Duodenal mucosa (tissue), 2 donors: ENCODE results near the gene NTRK2.

ENCODE experiments used
- H3K27ac ChIP-seq: one replicate; pipeline ENCODE4 v1.7.0; 2013; ENCODE audit warnings: low read depth, low read length
- H3K27me3 ChIP-seq, 2 donors: one replicate each; pipeline ENCODE4 v1.7.0; 2013; ENCODE audit warnings: low read length in 2 of 2, control low read depth in 1 of 2; ENCODE audit not compliant: insufficient read depth in 2 of 2, control insufficient read depth in 1 of 2
- H3K36me3 ChIP-seq, 2 donors: one replicate each; pipeline ENCODE4 v1.7.0; 2013; ENCODE audit warnings: low read length in 2 of 2, control low read depth in 1 of 2; ENCODE audit not compliant: insufficient read depth in 2 of 2, control insufficient read depth in 1 of 2
- H3K4me1 ChIP-seq, 2 donors: one replicate each; pipeline ENCODE4 v1.7.0; 2013; ENCODE audit warnings: low read length in 2 of 2, control low read depth in 1 of 2; ENCODE audit not compliant: insufficient read depth in 2 of 2, control insufficient read depth in 1 of 2
- H3K4me3 ChIP-seq, 2 donors: one replicate each; pipeline ENCODE4 v1.7.0; 2013; ENCODE audit warnings: low read length in 2 of 2, low read depth in 1 of 2
- H3K9ac ChIP-seq, 2 donors: one replicate each; pipeline ENCODE4 v1.7.0; 2013; ENCODE audit warnings: low read length in 2 of 2, low read depth in 1 of 2
- H3K9me3 ChIP-seq, 2 donors: one replicate each; pipeline ENCODE4 v1.7.0; 2013; ENCODE audit warnings: low read length in 2 of 2, control low read depth in 1 of 2; ENCODE audit not compliant: control insufficient read depth in 1 of 2

NTRK2 gene

DNA sequence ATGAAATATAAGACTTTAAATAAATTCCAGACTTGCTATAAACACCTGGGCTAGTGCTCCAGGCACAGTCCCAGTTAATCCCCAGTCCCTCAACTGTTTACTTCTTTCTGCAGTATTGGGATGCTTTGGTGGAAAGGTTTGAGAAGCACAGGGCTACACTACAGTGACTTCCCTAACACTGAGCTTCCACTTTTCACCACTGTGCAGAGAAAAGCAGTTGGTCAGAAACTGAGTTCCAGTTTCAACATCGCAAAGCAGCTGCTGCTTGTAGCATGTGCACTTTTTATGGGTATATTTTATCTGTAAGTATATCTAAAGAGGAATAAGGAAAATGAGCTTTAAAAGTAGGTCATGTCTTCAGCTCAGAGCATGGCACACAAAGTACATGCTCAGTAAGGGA is 339.7 kb downstream of the NTRK2 start:
- Histone ChIP-seq H3K4me3 (no peak overlapping the region), H3K9me3 (no peaks in the 10 kb centered on the region), H3K4me1 (no peaks in the 10 kb centered on the region), H3K36me3 (no peaks in the 10 kb centered on the region), H3K27ac (no peak overlapping the region), H3K27me3 (no peaks in the 10 kb centered on the region), H3K9ac (no peak overlapping the region)

DNA sequence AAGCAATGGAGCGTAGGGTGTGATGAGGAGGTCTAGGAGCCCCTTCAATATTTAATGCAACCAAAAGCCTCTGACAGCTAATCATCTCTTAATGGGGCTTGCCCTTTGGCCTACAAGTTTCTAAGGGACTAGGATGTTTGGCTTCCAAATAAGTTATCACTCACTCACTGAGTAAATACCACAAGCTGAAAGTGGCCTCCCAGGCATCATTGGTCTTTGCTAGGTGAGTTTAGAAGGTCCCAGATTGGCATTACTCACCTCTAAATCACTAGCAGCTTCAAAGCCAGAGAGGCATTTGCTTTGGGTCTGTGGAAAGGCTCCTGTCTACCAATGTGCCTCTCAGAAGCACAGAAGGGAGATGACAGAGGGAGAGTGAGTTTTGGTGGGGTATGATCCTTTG is 344.2 kb downstream of the NTRK2 start:
- Histone ChIP-seq H3K4me1 (no peaks in the 10 kb centered on the region), H3K27ac (no peak overlapping the region), H3K36me3 (no peaks in the 10 kb centered on the region)

DNA sequence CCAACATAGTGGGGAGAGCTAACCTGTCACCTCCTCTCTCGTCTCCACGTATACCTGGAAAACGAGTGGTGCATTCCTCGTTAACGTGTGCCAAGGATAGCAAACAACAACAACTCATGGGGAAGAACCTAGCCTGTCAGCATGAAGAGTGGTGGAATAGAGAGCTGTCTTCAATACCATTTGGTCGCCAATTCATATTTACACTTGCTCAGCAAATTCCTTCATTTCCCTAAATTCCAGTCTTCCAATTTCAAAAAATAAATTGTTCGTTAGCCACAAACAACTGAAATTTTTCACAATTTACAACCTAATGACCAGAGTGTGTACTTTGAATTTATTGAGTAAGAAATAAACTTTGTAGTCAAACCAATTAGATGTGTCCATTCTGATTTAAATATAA is 344.8 kb downstream of the NTRK2 start:
- Histone ChIP-seq H3K9me3 (no peaks in the 10 kb centered on the region), H3K27me3 (no peaks in the 10 kb centered on the region), H3K36me3 (no peaks in the 10 kb centered on the region), H3K4me3 (no peak overlapping the region), H3K9ac (no peak overlapping the region), H3K27ac (no peak overlapping the region), H3K4me1 (no peaks in the 10 kb centered on the region)

More for the DNA sequence above, 344.2 kb downstream of the NTRK2 start:
- Histone ChIP-seq H3K9me3 (no peaks in the 10 kb centered on the region), H3K4me3 (no peak overlapping the region), H3K9ac (no peak overlapping the region), H3K27me3 (no peaks in the 10 kb centered on the region)

- no peaks in the 10 kb centered on the region for H3K4me1 ChIP-seq
- no peak overlapping the region for H3K4me3 ChIP-seq
- H3K9me3 ChIP-seq, result no peaks in the 10 kb centered on the region
- H3K27me3 ChIP-seq, result no peaks in the 10 kb centered on the region
- H3K27ac ChIP-seq, result no peak overlapping the region
- no peak overlapping the region for H3K9ac ChIP-seq
- H3K36me3 ChIP-seq, result no peaks in the 10 kb centered on the region
Measured at GRCh38 chr9:85016384-85017006, 347.0 kb downstream of the NTRK2 start.

- Histone ChIP-seq H3K9ac (no peak overlapping the region), H3K4me1 (no peaks in the 10 kb centered on the region), H3K27me3 (no peaks in the 10 kb centered on the region), H3K9me3 (no peaks in the 10 kb centered on the region), H3K4me3 (no peak overlapping the region), H3K27ac (no peak overlapping the region), H3K36me3 (no peaks in the 10 kb centered on the region)
Measured at GRCh38 chr9:85020791-85021190, 351.3 kb downstream of the NTRK2 start.

GRCh38 chr9:85021686-85022085 is 352.2 kb downstream of the NTRK2 start:
- Histone ChIP-seq H3K27me3 (no peaks in the 10 kb centered on the region), H3K27ac (no peak overlapping the region), H3K4me3 (no peak overlapping the region), H3K4me1 (no peaks in the 10 kb centered on the region), H3K9ac (no peak overlapping the region), H3K36me3 (no peaks in the 10 kb centered on the region), H3K9me3 (no peaks in the 10 kb centered on the region)

GRCh38 chr9:85024374-85024773 is 354.8 kb downstream of the NTRK2 start:
- no peaks in the 10 kb centered on the region for H3K36me3 ChIP-seq
- H3K4me1 ChIP-seq, result no peaks in the 10 kb centered on the region
- H3K27ac ChIP-seq, result no peak overlapping the region

DNA sequence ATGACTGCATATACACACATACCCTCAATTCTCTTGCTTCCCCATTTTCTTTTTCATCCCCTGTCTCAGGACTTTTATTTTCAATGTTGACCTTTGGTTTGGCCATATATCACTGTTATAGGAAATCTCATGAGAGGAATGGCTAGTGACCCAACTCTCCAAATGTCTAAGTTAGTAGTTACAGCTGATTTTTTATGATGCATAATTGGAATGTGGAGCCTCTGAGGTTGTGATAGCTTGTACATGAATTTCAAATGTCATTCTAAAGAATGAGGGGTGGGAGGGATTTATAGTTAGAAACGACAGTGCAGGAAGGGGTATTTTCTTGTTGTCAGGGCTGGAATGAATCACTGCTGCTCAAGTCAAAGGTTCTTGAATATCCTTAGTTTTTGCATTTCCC is 356.1 kb downstream of the NTRK2 start:
- Histone ChIP-seq H3K9ac (no peak overlapping the region), H3K27me3 (no peaks in the 10 kb centered on the region), H3K27ac (no peak overlapping the region), H3K36me3 (no peaks in the 10 kb centered on the region), H3K9me3 (no peaks in the 10 kb centered on the region), H3K4me1 (no peaks in the 10 kb centered on the region), H3K4me3 (no peak overlapping the region)

More at GRCh38 chr9:85024374-85024773, 354.8 kb downstream of the NTRK2 start:
- Histone ChIP-seq H3K9ac (no peak overlapping the region), H3K27me3 (no peaks in the 10 kb centered on the region), H3K9me3 (no peaks in the 10 kb centered on the region), H3K4me3 (no peak overlapping the region)

GRCh38 chr9:85027870-85028269 is 358.3 kb downstream of the NTRK2 start:
- no peaks in the 10 kb centered on the region for H3K9me3 ChIP-seq

DNA sequence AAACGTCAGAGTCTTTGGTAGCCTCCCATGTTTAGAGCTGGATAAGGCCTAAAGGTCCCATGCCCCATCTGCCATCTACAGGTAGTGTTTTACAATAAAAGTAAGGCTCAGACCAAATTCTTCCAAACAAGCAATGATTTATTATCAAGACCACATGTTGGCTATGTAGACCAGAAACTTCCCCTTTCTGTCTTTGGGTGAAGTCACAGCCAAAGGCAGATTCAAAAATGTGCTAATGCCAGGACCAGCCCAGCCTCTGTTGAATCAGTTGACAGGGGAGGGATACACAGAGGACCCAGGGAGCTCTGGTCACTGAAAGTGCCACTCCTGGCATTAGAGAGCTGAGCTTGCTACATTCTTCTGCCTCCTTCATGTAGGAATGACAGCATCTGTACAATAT is 360.8 kb downstream of the NTRK2 start:
- Histone ChIP-seq H3K27me3 (no peaks in the 10 kb centered on the region), H3K36me3 (no peaks in the 10 kb centered on the region), H3K27ac (no peak overlapping the region), H3K9me3 (no peaks in the 10 kb centered on the region), H3K9ac (no peak overlapping the region), H3K4me3 (no peak overlapping the region), H3K4me1 (no peaks in the 10 kb centered on the region)

More at GRCh38 chr9:85027870-85028269, 358.3 kb downstream of the NTRK2 start:
- Histone ChIP-seq H3K27ac (no peak overlapping the region), H3K27me3 (no peaks in the 10 kb centered on the region), H3K4me1 (no peaks in the 10 kb centered on the region), H3K4me3 (no peak overlapping the region), H3K36me3 (no peaks in the 10 kb centered on the region), H3K9ac (no peak overlapping the region)

DNA sequence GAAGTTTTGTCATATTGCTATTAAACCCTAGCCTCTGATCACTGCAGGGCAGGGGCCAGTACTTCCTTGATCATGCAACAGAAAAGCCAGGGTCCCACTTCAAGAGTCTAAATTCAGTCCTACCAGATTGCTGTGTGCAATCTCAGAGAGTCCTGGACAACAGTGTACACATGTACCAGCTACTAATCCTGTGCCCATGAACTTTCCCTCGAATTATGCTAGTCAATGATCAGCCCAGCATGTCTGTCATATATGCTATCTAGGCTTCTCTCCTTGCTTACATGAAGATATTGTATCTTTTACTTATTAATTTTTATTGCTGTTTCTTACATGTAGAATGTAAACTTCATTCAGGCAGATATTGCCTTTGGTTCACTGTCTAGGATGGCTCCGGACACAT is 367.0 kb downstream of the NTRK2 start:
- H3K9me3 ChIP-seq, result no peaks in the 10 kb centered on the region

More for the DNA sequence above, 367.0 kb downstream of the NTRK2 start:
- Histone ChIP-seq H3K27me3 (no peaks in the 10 kb centered on the region), H3K4me3 (no peak overlapping the region), H3K36me3 (no peaks in the 10 kb centered on the region), H3K9ac (no peak overlapping the region), H3K27ac (no peak overlapping the region), H3K4me1 (no peaks in the 10 kb centered on the region)
